Fibroblast of pulmonary artery (primary cell): ENCODE data around the gene GAN.
A peak's percentile ranks its signal among the peaks of the same experiment; 100 is the strongest.

Source experiments
- DNase-seq: peaks from one replicate; pipeline ENCODE4 v3.0.0-alpha.2; 2010; ENCODE audit warnings: low read depth
- H3K4me3 ChIP-seq: replicated peaks from 2 replicates; pipeline ENCODE4 v1.5.1; 2011; ENCODE audit warnings: low read depth, mild to moderate bottlenecking, control low read depth, low read length, moderate library complexity
- CTCF ChIP-seq: IDR thresholded peaks from 2 replicates; pipeline ENCODE4 v1.5.1; 2011; ENCODE audit warnings: mild to moderate bottlenecking, control low read depth, low read length, inconsistent platforms; ENCODE audit errors: missing control alignments

The GAN gene

GRCh38 chr16:81366316-81366932 is 51.7 kb downstream of the GAN start:
- peak; percentile 59 for TF ChIP-seq CTCF
- no peak overlapping the region for H3K4me3 ChIP-seq
- peak; percentile 77 for DNase-seq

GRCh38 chr16:81367821-81368220 is 53.1 kb downstream of the GAN start:
- peak; percentile 29 for DNase-seq
- no peak for TF ChIP-seq CTCF
- no peak overlapping the region for H3K4me3 ChIP-seq

GRCh38 chr16:81369888-81370504 is 55.2 kb downstream of the GAN start:
- no peak for TF ChIP-seq CTCF
- no peak for DNase-seq
- no peak overlapping the region for H3K4me3 ChIP-seq

GRCh38 chr16:81371106-81371505 is 56.3 kb downstream of the GAN start:
- TF ChIP-seq CTCF, result no peak
- no peak overlapping the region for H3K4me3 ChIP-seq
- DNase-seq, result no peak

GRCh38 chr16:81374550-81374949 is 59.8 kb downstream of the GAN start:
- TF ChIP-seq CTCF, result no peak
- no peak overlapping the region for H3K4me3 ChIP-seq
- DNase-seq, result no peak

GRCh38 chr16:81376880-81377279 is 62.1 kb downstream of the GAN start:
- no peak for TF ChIP-seq CTCF
- DNase-seq, result peak; percentile 10
- no peak overlapping the region for H3K4me3 ChIP-seq

- H3K4me3 ChIP-seq, result no peak overlapping the region
- no peak for DNase-seq
- TF ChIP-seq CTCF, result no peak
These were observed 63.3 kb downstream of the GAN start for GRCh38 chr16:81378049-81378448.
